Stimulated activated CD8-positive, alpha-beta memory T cell treated with anti-CD3 and anti-CD28 coated beads, Interleukin-12 subunit alpha, Interleukin-12 subunit beta, amount 100 ng/mL, for 4 hours (primary cell): Measurements from ENCODE around the gene NAP1L1.
"Not testable (repeated sequence)": the region's sequence is repeated elsewhere in the genome, so short reads cannot be mapped to it uniquely, and the experiment has no call there.

Experiments used
- DNase-seq: peaks from one replicate; pipeline ENCODE4 v3.0.0-alpha.2; 2020; ENCODE audit warnings: low read depth

NAP1L1 gene

GRCh38 chr12:75990189-75990912 lies 94.1 kb downstream of the NAP1L1 start:
- DNase-seq: no peak

- not testable (repeated sequence) for DNase-seq
Measured at GRCh38 chr12:75987709-75988108, 96.8 kb downstream of the NAP1L1 start.
